ENCODE results near the gene MCC. TPM values are rescaled to one million over a fixed set of nuclear protein-coding genes. Genes with fewer than 3 reads are reported as not detected.

Gene MCC
- polyA plus RNA-seq, 1 donor (not counting 4 experiments of a cell fraction or from before 2014, with no cell fraction given): 24.6 TPM

GRCh38 chr5:113036321-113036720 is 451.9 kb downstream of the MCC start:
- TF ChIP-seq CTCF (optimal IDR thresholded peaks at IDR 0.05 in 1 of 3, IDR thresholded peaks at IDR 0.05 in 1 of 3, conservative IDR thresholded peaks at IDR 0.05 in 1 of 3; ENCODE audit: extremely low read depth in 1 of 3, insufficient read depth in 2 of 3, low read length in 3 of 3) (no peak), EZH2 (IDR thresholded peaks at IDR 0.05; ENCODE audit: low read length) (no peak)
- DNase-seq (ENCODE audit: low read depth, low spot score) (no peak), FAIRE-seq (no peak)
- no peak overlapping the region for H3K9ac ChIP-seq (ENCODE audit: control insufficient read depth, extremely low read depth, insufficient read depth, low read length)
- H3K4me2 ChIP-seq (ENCODE audit: control insufficient read depth, extremely low read depth, insufficient read depth, low read depth, low read length): no peak overlapping the region
- H4K20me1 ChIP-seq (ENCODE audit: control insufficient read depth, extremely low read depth, insufficient read depth, low read length): no peaks in the 10 kb centered on the region
- H2AFZ ChIP-seq (ENCODE audit: control insufficient read depth, low read length): no peak overlapping the region
- dilution Hi-C loops (cut with MboI; ENCODE audit: extremely low pct_ligation_motif_present, low sequenced_read_pairs): no loop called here
- H3K4me3 ChIP-seq (ENCODE audit: control insufficient read depth in 2 of 3, extremely low read depth in 1 of 3, insufficient read depth in 2 of 3, low read depth in 1 of 3, low read length in 3 of 3): no peak overlapping the region
- peaks cover 3 to 13% of the 10 kb centered on the region in 2 experiments for H3K36me3 ChIP-seq (ENCODE audit: control insufficient read depth in 2 of 2, extremely low read depth in 1 of 2, insufficient read depth in 2 of 2, low read length in 2 of 2)
- H3K9me1 ChIP-seq (ENCODE audit: control insufficient read depth, extremely low read depth, insufficient read depth, low read length): no peaks in the 10 kb centered on the region
- peaks cover 18% of the 10 kb centered on the region for H3K4me1 ChIP-seq (ENCODE audit: control insufficient read depth, extremely low read depth, insufficient read depth, low read length)
- H3K9me3 ChIP-seq (ENCODE audit: control insufficient read depth, low read depth, low read length): no peaks in the 10 kb centered on the region
- no peaks in the 10 kb centered on the region for H3K79me2 ChIP-seq (ENCODE audit: control insufficient read depth, insufficient read depth, low read length)
- no peaks in the 10 kb centered on the region for H3K27me3 ChIP-seq (ENCODE audit: control insufficient read depth, extremely low read depth, insufficient read depth, low read length)
- H3K27ac ChIP-seq (ENCODE audit: control insufficient read depth, insufficient read depth, low read length): no peak overlapping the region

GRCh38 chr5:113035096-113035495 is 453.2 kb downstream of the MCC start:
- Histone ChIP-seq H3K9ac (ENCODE audit: control insufficient read depth, extremely low read depth, insufficient read depth, low read length) (no peak overlapping the region), H3K9me1 (ENCODE audit: control insufficient read depth, extremely low read depth, insufficient read depth, low read length) (no peaks in the 10 kb centered on the region), H3K4me3 (ENCODE audit: control insufficient read depth in 2 of 3, extremely low read depth in 1 of 3, insufficient read depth in 2 of 3, low read depth in 1 of 3, low read length in 3 of 3) (no peak overlapping the region), H3K27me3 (ENCODE audit: control insufficient read depth, extremely low read depth, insufficient read depth, low read length) (no peaks in the 10 kb centered on the region), H4K20me1 (ENCODE audit: control insufficient read depth, extremely low read depth, insufficient read depth, low read length) (no peaks in the 10 kb centered on the region), H3K79me2 (ENCODE audit: control insufficient read depth, insufficient read depth, low read length) (no peaks in the 10 kb centered on the region), H3K4me1 (ENCODE audit: control insufficient read depth, extremely low read depth, insufficient read depth, low read length) (peaks cover 18% of the 10 kb centered on the region), H3K27ac (ENCODE audit: control insufficient read depth, insufficient read depth, low read length) (no peak overlapping the region), H3K36me3 (ENCODE audit: control insufficient read depth in 2 of 2, extremely low read depth in 1 of 2, insufficient read depth in 2 of 2, low read length in 2 of 2) (peaks cover 0 to 9% of the 10 kb centered on the region in 2 experiments), H2AFZ (ENCODE audit: control insufficient read depth, low read length) (no peak overlapping the region), H3K9me3 (ENCODE audit: control insufficient read depth, low read depth, low read length) (no peaks in the 10 kb centered on the region), H3K4me2 (ENCODE audit: control insufficient read depth, extremely low read depth, insufficient read depth, low read depth, low read length) (no peak overlapping the region)
- TF ChIP-seq EZH2 (IDR thresholded peaks at IDR 0.05; ENCODE audit: low read length): no peak
- no peak for TF ChIP-seq CTCF (optimal IDR thresholded peaks at IDR 0.05 in 1 of 3, IDR thresholded peaks at IDR 0.05 in 1 of 3, conservative IDR thresholded peaks at IDR 0.05 in 1 of 3; ENCODE audit: extremely low read depth in 1 of 3, insufficient read depth in 2 of 3, low read length in 3 of 3)
- FAIRE-seq: no peak
- dilution Hi-C loops (cut with MboI; ENCODE audit: extremely low pct_ligation_motif_present, low sequenced_read_pairs): no loop called here
- no peak for DNase-seq (ENCODE audit: low read depth, low spot score)
